GM19238 (cell line): Measurements from ENCODE around the gene TAF1C.
A peak's percentile ranks its signal among the peaks of the same experiment; 100 is the strongest.

Experiments
- DNase-seq: peaks from one replicate; pipeline ENCODE4 v3.0.0; 2011; ENCODE audit warnings: low spot score; ENCODE audit not compliant: insufficient read length

TAF1C gene

DNA sequence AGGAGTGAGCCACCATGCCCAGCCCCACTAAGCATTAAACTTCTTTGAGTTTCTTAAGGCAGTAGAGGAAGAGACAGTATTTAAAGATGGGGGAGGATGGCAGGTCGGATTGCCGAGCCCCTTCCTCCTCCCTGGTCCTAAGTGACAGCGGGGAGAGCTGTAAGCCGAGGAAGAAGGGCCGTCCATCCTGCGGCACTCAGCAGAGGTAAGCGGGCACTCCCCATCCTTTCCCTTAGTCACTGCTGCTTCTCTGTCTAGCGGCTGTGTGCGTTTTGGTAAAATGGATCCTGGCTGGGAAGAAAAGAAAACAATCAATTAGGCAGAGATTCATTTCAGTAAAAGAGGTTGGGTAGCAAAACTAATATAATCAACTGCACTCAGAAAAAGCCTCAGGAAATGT is 27.9 kb downstream of the TAF1C start:
- no peak for DNase-seq

DNA sequence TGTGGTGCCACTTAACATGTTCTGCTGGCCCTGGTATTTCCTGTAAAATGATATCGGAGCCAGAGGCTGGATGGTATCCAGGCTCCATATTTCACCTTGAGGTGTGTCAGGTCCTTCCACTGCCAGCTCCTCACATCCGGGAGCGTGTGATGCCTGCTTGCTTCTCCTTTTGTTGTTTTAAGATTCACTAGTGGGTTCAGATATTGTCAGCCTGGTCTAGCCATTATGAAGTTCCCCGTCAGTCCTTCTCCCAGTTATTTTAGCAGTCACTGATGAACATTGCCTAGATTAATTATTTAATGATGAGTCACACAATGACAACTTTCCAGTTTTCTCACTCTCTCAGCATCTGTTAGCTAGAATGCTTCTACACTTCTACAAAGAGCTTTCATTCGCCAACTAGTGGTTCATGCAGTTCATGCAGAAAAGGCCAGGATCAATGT is 30.5 kb downstream of the TAF1C start:
- DNase-seq, result no peak

DNA sequence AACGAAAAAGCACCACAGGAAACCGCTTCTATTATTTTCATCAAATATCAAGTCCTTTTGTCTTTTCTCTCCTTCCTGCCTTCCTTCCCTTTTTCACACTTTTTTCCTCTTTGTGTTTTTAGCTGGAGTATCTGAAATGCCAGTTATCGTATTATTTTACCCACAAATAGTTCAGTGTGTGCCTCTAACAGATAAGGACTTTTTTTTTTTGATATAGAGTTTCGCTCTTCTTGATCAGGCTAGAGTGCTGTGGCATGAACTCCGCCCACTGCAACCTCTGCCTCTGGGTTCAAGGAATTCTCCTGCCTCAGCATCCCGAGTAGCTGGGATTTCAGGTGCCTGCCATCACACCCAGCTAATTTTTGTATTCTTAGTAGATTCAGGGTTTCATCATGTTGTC is 31.1 kb downstream of the TAF1C start:
- DNase-seq, result no peak

DNA sequence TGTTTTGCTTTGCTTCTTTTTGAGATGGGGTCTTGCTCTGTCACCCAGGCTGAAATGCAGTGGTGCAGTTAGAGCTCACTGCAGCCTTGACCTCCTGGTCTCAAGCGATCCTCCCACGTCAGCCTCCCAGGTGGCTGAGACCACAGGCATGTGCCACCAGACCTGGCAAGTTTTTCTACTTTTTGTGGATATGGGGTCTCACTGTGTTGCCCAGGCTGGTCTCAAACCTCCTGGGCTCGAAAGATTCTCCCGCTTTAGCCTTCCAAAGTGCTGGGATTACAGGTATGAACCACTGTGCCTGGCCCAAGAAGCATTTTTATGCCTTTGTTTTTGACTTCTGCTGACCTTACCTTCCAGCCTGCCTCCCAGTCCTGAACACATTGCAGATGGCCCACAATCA is 31.6 kb downstream of the TAF1C start:
- DNase-seq, result no peak

DNA sequence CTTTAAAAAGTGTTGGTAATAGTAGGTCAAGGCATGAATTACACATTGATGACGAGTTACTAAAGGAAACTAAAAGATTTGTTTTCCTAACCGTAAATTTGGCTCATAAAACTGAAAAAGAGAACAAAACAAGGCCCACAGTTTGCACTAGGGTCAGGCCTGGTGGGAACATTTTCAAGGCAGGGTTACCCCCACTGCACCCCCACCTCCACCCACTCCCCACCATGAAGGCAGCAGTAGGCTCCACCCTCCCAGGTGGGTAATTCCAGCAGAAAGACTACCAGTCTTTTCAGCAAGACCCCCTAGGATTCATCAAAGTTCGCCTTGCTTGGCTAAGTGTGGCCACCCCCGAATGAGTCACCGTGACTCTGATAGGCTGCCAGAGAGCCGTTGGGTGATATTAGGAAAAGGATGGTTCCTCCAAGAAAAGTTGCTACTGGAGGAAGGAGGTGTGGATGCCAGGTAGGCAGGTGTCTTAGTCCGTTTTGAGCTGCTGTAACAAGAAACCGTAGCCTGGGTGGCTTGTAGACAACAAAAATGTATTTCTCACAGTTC is 33.1 kb downstream of the TAF1C start:
- DNase-seq, result no peak

DNA sequence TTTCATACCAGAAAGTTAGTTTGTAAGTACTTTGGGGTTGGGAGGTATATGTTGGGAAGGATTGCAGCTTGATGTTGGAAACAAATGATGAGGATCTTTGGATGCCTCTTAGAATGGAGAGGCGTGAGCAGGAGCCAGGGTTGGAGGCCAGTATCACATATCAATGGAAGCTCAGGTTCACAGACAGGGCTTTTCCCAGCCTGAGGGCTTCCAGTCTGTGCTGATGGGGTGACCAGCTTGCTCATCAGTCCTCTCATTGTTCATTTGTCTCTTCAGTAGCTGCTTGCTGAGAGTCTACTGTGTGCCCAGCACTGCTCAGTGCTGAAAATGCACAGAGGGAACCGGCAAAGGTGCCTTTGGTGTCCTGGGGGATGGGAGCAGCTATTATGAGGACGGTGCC is 35.9 kb downstream of the TAF1C start:
- DNase-seq, result no peak

DNA sequence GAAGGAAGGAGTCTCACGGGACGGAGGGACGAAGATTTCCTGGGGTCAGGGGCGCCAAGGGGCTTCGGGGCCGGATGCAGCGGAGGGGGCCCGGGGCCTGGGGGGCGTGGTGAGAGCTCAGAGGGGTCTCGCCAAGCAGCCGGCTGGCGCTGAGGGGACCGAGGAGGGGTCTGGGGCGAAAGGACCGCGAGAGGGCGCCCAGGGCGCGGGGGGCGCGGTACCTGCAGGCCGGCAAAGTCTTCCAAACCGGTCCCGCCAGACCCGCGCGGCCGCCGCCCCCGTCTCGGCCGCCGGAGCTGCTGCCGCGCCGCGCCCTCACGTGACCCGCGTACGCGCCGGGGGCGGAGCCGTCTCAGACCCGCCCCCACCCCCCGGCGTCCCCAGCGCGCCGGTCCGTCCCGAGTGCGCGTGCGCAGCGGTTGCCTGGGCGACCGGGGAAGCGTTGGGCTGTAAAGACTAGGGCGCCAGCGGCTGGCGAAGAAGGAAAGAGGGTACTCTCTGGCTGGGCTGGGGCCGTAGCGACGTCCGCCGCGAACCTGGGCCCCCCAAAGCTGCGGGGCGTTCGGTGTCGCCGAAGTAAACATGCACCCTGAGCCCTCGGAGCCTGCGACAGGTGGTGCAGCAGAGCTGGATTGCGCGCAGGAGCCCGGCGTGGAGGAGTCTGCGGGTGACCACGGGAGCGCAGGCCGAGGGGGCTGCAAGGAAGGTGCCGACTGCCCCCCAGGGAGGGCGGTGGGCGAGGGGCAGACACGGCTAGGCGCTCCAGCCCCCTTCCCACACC is 41.8 kb downstream of the TAF1C start, which contains the start of the genes DNAAF1 and HSDL1:
Gene DNAAF1 (plus strand): TSS at position 450 of the 781 bp plus-strand sequence. CDS start 133 bp downstream, at position 583.
Gene HSDL1 (minus strand): TSS at position 319 of the 781 bp plus-strand sequence. CDS start 13,856 bp downstream, outside the sequence.
- peak; percentile 93 for DNase-seq

DNA sequence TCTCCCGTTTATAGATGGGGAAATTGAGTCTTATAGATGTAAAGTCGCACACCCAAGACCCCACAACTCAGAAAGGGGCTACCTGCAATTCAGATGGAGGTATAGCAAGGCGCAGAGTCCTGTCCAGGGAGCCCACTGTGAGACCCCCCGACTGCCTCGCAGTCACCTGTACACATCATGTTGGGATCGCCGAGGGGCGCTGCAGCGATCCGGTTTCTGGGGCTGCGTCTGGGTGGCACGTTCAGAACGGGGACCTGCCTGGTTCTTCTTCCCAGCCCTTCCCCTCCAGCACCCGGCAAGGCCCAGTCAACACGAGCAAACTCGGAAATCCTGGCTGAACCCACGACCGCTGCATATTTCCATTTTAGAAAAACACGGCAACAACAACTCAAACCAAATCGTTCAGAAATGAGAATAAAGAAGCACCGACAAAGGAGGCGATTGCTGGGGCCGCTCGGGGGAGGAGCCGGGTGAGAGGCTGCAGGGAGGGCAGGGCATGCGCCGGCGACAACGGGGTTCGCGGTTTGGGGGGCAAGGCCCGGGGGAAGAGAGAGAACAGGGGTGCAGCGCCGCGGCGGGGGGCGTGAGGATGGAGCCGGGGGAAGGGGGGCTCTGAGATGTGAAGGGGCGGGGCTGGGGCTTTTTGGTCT is 42.5 kb downstream of the TAF1C start:
- DNase-seq, result peak; percentile 35

DNA sequence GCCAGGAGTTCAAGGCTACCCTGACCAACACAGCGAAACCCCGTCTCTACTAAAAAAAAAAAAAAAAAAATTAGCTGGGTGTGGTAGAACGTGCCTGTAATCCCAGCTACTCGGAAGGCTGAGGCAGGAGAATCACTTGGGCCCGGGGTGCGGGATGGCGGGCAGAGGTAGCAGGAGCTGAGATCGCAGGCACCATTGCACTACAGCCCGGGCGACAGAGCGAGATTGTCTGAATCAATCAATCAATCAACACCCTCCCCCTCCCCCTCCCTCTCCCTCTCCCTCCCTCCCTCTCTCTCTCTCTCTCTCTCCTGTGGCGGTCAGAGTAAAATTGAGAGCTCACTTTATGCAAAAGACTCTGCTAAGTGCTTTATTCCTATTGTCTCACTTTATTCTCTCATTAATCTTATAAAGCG is 43.1 kb downstream of the TAF1C start:
- DNase-seq, result no peak

DNA sequence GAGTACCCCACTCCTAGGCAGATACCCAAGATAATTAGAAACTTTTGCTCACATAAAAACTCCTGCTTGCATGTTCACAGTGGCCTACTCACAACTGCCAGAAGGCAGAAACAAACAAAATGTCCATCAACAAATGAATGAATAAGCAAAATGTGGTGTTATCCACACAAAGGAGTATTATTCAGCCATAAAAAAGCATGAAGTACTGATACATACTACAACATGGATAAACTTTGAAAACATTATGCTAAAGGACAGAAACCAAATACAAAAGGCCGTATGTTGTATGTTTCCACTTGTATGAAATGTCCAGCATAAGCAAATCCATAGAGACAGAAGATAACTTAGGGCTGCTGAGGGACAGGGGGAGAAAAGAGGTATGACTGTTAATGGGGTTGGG is 43.8 kb downstream of the TAF1C start:
- DNase-seq, result no peak

DNA sequence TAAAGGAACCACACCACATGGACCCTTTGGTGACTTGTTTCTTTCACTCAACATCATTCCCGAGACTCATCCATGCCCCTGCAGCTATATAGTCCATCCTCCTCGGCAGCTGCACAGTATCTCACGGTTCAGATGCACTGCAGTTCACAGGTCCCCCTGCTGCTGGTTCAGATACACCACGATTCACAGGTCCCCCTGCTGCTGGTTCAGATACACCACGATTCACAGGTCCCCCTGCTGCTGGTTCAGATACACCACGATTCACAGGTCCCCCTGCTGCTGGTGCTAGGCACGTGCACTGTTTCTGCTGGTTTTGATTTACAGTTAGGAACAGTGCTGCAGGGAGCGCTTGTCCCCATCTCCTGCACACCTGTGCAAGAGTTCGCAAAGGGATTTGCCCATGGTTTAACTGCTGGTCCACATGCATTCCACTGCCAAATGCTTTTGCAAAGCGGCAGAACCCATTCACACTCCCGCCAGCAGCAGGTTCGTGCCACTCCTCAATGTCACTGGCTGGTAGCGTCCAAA is 45.6 kb downstream of the TAF1C start:
- DNase-seq, result no peak

DNA sequence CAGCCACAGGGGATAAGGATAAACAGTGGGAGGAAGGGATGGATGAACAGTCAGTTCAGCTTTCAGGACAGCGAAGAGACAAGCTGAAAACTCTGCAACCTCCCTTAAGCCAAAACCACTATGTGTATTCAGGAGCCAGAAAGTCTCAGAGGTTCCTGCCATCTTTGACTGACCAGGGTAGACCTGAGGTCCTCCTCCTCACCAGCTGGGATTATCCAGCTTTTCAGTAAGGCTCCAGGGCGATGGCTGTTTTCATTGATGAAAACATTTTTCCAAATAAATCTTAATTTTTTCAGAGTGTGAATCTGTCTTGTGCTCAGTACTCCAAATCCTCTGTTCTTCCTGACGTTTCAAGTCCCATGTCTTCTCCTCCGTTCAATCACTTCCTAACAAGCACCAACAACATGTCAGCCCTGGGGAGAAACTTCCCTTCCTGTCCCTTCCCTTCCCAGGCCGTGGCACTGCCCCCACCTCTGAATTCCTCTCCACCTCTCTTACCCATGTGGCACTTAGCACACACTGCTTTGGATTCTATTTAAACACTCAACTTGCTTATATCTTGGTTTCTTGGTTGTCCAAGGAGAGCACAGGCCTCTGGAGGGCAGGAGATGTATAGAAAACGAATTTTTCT is 47.1 kb downstream of the TAF1C start:
- no peak for DNase-seq

DNA sequence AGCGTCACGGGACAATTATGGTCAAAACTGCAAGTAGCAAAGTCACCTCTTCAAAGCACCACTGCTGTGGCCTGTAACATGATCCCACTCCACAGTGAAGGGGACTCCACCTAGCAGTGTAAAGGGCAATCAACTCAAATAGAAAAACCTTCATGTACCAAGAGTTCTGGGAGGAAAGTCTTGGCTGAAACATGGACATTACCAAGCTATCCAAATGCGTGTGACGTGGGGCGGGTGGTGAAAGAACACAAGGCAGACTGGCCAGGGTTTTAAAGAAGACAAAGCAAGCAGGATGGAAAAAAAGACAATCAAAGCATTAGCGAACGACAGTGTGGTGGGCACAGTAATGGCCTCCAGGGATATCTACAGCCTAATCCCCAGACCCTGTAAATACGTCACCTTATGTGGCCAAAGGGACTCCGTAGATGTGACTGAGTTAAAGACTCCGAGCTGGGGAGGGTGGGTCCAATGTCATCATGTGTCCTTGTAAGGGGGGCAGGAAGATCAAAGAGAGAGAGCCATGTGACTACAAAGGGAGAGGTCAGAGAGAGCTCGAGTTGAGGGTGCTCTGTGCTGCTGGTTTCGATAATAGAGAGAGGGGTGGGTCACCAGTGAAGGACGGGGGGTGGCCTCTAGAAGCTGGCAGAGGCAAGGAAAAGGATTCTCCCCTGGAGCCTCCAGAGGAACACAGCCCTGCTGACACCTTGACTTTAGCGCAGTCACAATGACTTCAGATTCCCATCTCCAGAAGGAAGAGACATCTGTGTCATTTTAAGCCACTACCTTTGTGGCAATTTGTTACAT is 47.8 kb downstream of the TAF1C start:
- DNase-seq, result peak; percentile 34

DNA sequence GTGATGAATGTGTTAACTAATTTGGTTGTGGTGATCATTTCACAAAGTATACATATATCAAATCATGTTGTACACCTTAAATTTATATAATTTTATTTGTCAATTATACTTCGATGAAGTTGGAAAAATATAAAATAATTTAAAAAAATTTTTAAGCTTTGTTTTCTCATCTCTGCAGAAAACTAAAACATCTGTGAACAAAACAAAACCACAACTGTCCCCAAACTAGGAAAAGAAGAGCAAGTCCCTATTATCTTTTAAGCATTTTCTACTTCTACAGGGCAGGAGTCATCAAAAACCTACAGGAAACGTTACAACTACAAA is 48.4 kb downstream of the TAF1C start:
- no peak for DNase-seq

DNA sequence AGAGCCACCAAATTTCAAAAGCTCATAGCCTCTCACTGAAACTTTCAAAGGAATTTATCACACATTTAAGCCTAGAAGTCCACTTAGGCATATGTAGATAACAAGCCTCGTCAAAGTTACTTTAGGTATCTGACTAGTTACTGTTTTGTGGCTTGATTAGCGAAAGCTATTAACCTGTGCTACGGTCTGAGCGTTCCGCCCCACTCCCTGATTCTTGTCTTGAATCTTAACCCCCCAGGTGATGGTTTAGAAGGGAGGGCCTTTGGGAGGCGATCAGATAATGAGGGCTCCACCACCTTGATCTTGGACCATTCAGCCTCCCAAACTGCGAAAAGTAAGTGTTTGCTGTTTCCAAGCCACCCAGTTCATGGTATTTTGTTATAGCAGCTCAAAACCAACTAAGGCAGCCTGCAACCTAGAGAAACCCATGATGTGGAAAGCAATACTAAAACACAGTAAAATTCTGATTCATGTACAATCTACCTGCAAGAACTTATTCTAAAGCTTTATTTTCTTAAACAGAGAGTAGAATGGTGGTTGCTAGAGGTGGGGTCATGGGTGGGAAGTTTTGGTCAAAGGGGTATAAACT is 49.0 kb downstream of the TAF1C start:
- DNase-seq, result no peak

DNA sequence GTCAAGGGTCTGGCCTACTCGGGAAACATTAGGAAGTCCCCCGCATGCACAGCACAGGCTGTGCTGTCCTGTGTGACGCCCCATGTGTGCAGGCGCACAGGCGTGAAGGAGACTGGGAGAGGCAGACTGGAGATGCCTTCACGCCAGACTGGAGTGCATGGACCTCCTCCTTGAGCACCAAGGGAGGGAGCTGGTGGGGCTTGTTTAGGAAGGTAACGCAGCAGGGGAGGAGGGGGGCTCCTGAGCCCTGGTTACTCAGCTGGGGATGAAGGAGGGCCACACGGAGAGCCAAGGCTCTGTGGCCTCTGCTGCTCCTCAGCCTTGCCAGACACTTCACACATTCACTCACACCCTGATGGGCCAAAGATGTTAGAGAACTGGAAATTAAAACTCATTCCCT is 49.6 kb downstream of the TAF1C start:
- no peak for DNase-seq

DNA sequence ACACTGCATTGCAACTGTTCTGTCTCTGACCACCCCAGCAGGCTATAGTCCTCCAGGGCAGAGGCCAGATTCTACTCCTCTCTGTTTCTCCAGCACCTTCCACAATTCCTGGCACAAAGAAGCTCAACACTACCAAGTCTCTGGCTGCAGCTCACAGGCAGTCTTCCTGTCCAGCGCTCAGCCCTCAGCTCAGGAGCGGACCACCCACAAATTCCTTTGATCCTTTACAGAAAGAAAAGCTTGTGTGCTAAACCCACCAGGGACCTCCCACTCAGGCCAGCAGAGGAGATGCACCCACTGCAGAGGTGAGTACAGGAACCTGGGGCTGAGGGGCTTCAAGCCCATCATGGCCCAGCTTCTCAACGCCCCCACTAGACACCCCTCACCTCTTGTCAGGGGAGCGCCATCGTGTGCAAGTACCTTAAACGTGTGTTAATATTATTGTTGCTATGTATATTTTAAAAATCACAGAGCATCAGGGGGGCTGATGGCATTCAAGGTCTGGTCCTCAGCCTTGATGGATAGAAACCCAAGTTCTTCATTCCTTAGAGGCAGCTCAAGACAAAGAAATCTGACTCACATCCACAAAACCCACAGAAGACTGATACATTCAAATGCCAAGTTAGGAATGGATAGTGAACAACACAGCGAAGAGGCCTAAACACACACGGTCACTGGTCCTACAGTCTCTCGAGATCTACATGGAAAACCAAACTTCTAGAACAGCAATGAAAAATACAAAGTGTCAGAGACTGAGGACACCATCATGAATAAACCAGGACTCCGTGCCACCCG is 50.3 kb downstream of the TAF1C start:
- DNase-seq, result no peak

DNA sequence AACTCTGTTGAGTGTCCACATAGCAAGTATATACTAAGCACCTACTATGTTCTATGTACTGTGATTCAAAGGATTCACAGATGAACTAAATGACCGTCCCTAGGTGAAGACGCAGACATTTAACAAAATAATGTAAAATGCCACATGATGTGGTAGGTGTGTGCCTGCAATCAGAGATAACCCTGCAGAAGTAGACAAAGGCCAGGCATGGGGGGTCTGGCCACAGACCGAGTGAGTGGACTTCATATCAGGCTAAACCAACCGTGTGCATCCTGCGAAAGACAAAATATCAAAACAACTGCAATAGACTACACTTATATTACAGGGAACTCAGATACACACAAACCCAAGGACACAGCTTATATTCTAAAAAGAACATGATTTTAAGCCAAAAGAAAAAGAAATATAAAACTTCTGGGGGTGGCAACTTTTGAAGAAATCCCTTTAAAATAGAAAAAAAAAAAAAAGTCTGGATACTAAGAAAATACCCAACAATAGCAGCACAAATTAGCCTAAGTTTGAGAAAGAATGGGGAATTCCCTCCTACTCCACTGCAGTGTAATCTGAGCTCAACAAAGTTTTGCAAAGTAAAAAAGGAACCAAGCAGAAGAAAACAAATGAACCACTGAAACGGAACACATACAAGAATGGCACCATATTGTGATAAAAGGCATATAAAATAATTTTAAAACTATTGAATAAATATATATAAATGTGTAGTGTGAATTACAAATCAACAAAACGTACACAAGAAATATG is 54.2 kb downstream of the TAF1C start:
- no peak for DNase-seq

DNA sequence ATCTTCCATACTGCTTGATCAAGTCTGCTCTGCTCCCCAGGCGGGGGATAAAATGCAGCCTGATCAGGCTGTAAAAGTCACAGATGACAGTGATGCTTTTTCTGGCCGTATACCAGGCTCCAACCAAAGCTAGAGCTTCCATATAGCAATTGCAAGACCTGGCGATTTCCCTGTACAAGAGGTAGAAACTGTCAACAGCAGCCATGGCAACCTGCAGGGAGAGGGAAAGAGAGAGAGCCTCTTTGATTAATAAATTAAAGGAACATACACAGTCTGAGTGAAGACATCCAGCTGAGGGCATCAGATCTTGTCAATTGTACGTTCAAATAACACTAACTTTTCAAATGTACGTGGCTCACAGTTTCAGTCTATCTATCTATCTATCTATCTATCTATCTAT is 55.7 kb downstream of the TAF1C start:
- DNase-seq, result no peak
